NCI-H446 (cell line): ENCODE results near the gene DNAAF8.

Source experiments
- DNase-seq, 2 experiments: peaks; one replicate each; lab custom pipeline; 2025; lab: John Stamatoyannopoulos, UW

Gene DNAAF8

GRCh38 chr16:4695473-4696171 is 38.7 kb upstream of the DNAAF8 start:
- no peak for DNase-seq

DNA sequence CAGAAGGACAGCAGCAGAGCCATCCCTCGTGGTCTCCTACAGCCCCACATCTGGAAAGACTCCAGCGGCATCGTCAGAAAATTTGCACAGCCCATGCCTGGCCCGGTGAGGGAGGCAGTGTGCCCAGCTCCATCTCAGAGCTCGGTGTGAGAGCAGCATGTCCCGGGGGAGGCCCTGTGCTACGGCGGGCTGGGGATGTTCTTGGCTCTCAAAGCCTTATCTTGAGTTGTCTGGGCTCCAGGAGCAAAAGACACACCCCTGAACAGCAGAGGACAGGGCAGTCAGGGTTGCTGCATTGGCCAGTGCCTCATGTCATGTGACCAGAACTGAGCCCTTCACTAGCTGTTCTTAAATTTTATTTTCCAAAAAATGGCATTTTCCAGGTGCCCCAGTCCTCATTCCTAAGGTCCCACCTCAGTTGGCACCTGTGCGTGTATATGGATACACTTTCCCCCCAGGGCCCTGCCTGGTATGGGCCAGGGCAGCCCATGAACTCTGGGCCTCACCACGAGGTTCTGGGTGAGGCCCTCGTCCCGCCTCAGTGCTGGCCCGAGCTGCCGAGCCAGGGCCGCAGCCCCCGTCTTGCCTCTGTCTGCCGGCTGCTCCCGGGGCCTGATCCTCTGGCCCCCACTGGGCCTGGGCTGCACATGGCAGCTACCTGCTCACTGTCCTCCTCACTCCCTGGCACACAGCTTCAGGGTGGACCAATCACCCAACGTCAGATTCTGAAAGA is 38.0 kb upstream of the DNAAF8 start:
- DNase-seq = no peak

DNA sequence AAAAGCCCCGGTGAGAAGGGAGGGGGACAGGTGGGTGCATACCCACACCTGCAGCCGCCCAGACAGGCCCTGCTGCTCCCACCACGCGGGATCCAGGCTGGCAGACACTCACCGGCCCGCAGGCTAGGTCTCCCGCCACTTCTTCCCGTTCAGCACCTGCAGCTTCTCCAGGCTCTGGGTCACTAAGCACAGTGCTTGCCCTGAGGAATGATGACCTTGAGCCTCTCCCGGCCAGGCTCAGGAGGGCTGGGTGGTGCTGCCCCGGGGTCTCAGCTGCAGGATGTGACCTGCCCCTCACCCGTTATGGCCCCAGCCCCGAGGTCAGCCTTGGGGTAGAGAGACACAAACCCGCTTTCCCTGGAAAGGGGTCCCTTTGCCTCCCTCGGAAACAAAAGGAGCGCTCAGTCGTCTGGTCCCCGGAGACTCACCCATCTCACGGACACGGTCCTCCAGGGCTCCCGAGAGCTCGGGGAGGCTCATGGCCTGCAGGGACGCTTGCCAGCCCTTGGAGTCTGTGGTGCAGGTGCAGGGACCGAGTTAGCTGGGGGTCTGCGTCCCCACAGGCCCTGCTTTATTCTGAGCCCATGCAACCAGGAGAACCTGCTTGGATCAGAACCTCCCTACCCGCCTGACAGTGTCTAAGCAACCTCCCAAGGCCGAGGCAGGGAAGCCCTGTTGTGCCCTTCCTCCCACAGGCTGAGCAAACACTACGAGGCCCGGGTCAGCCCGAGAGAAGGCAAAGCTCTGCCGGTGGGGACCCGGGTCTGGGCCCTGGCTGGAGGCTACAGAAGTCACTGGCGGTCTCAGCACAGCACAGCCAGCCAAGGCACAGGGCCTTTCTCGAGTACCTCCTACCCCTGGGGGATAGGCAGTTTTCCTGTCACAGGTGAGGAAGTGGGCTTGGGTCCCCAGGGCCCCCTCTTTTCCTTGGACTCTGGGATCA is 37.2 kb upstream of the DNAAF8 start:
- no peak for DNase-seq

GRCh38 chr16:4697848-4698291 is 36.5 kb upstream of the DNAAF8 start:
- no peak for DNase-seq

- DNase-seq = no peak
These were observed 35.9 kb upstream of the DNAAF8 start for GRCh38 chr16:4698321-4699045.

DNA sequence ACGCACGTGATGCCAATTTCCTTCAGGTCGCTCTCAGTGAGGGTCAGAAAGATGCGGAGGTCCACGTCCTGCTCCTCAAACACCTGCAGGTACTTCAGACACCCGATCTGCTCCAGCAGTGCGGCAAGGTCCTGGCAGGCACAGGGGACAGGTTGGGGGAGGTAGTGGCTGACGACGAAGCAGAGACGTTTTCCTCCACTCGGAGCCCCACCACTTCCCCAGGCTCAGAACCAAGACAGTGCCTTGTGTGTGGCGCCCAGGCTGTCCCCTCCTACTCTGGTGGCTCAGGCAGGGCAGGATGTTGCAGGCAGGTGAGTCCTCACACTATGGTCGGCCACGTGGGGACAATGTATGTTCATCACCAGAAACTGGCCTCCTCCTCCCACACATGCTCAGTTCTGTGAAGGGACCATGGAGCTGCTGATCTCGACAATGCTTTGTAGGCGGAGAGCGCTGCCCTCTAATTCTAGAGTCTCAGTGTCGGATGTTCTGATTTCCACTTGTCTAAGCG is 35.2 kb upstream of the DNAAF8 start:
- no peak for DNase-seq

GRCh38 chr16:4700380-4700996 is 33.8 kb upstream of the DNAAF8 start:
- DNase-seq = no peak

DNA sequence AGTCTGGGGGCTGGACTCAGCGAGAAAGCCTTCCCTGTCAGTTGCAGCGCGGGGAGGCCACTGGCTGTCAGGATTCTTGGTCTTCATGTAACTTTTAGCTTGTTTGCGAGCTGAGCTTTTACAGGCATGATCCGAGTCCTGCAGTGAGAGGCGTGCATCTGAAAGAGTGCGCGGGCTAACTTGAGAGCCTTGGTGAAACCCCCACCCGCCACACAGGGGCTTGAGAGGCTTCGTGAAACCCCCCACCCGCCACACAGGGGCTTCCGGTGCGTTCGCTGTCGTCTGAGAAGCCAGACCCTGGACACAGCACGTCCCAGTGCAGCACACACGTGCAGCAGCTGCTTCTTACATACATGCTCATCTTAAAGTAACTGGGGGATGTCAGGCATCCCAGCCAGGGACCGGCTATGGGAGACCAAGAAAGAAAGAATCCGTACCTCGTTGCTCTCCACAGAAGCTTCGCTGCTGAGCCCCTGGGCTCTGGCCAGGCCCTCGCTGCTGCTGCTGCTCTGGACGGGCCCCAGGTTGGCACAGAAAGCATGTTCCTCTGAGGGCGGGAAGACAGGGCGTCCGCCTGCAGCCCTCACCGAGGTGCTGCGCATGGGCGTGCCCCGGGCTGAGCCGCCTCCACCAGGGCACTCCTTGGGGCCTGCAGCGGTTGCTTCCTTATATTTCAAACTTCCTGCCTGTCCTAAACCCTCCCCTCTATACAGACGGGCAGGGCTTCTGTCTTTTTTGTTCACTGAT is 33.2 kb upstream of the DNAAF8 start:
- no peak for DNase-seq

GRCh38 chr16:4701791-4702465 is 32.4 kb upstream of the DNAAF8 start:
- DNase-seq = no peak

DNA sequence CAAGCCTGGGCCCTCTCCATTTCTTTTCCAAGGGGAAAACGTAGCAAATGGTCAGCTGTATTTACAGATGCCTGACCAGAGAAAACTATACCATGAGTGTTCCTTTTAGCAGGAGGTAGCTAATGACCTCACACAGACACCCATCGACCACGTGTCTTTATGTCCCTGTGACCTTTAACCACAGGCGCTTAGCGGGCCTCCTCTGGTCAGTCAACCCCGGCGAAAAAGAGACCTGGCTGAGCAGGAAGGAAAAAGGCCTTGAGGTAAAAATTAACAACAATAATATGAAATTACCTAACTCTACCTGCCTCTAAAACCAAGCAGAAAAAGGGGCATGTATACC is 31.9 kb upstream of the DNAAF8 start:
- DNase-seq = no peak

DNA sequence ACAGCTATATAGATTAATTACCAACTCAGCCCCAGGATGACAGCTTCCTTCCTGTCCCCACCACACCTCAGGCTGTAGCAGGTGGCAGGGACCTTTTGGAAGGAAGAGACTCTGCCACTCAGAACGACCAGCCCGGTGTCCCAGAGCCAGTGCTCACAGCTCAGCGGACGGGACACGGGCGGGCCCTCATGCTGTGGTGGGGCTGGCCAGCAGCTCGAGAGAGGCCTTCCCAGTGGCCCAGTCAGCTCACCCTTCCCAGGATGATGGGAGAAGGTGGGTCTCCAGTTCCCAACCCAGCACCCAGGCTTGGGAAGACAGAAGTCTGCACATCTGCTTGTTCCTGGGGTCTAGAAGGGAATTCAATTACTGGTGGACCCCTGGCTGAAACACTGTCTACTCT is 30.4 kb upstream of the DNAAF8 start:
- DNase-seq = no peak

DNA sequence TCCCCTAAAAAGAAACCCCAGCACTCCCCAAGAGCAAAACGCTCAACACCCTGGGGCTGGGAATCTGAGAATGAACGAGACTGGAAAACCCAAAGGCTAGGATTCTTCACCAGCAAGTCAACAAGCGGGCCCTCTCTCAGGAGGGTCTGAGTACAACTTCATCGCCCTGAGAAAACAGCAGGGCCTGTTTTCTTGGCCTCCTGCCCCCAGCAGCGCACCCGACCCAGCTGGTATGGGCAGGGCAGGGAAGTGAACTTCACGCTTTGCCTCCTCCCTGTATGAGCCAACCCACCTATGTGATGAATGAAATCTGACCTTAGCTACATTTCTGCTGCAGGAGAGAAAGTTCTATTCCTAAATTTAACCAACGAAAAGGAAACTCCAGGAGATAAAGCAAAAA is 29.8 kb upstream of the DNAAF8 start:
- DNase-seq = no peak

- no peak for DNase-seq
These were observed 29.4 kb upstream of the DNAAF8 start for GRCh38 chr16:4704913-4705312.

GRCh38 chr16:4706871-4707270 is 27.5 kb upstream of the DNAAF8 start:
- DNase-seq = no peak

GRCh38 chr16:4709481-4709880 is 24.9 kb upstream of the DNAAF8 start:
- DNase-seq = no peak

GRCh38 chr16:4713663-4714501 is 20.5 kb upstream of the DNAAF8 start:
- DNase-seq = no peak

GRCh38 chr16:4714996-4715395 is 19.3 kb upstream of the DNAAF8 start:
- DNase-seq = no peak

GRCh38 chr16:4718466-4718865 is 15.9 kb upstream of the DNAAF8 start:
- DNase-seq = no peak
